WI38 (cell line): ENCODE measurements around the gene MLLT10.
"Not testable (repeated sequence)": the region's sequence is repeated elsewhere in the genome, so short reads cannot be mapped to it uniquely, and the experiment has no call there.

Source experiments
- H3K4me3 ChIP-seq: 2 replicates; pipeline ENCODE4 v1.5.1; 2011; ENCODE audit warnings: low read depth, mild to moderate bottlenecking, control low read depth, low read length
- TF ChIP-seq, protein P1 (sequence below): IDR thresholded peaks from 2 replicates; pipeline ENCODE4 v1.5.1; 2012; ENCODE audit warnings: low read depth, mild to moderate bottlenecking, control low read depth, low read length

MLLT10 gene

GRCh38 chr10:21628023-21628422, 94.0 kb downstream of the MLLT10 start:
- TF ChIP-seq, protein P1, sequence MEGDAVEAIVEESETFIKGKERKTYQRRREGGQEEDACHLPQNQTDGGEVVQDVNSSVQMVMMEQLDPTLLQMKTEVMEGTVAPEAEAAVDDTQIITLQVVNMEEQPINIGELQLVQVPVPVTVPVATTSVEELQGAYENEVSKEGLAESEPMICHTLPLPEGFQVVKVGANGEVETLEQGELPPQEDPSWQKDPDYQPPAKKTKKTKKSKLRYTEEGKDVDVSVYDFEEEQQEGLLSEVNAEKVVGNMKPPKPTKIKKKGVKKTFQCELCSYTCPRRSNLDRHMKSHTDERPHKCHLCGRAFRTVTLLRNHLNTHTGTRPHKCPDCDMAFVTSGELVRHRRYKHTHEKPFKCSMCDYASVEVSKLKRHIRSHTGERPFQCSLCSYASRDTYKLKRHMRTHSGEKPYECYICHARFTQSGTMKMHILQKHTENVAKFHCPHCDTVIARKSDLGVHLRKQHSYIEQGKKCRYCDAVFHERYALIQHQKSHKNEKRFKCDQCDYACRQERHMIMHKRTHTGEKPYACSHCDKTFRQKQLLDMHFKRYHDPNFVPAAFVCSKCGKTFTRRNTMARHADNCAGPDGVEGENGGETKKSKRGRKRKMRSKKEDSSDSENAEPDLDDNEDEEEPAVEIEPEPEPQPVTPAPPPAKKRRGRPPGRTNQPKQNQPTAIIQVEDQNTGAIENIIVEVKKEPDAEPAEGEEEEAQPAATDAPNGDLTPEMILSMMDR, result no peak
- H3K4me3 ChIP-seq, result no peak overlapping the region

- not testable (repeated sequence) for H3K4me3 ChIP-seq
These were observed 94.6 kb downstream of the MLLT10 start for GRCh38 chr10:21628645-21629044.

DNA sequence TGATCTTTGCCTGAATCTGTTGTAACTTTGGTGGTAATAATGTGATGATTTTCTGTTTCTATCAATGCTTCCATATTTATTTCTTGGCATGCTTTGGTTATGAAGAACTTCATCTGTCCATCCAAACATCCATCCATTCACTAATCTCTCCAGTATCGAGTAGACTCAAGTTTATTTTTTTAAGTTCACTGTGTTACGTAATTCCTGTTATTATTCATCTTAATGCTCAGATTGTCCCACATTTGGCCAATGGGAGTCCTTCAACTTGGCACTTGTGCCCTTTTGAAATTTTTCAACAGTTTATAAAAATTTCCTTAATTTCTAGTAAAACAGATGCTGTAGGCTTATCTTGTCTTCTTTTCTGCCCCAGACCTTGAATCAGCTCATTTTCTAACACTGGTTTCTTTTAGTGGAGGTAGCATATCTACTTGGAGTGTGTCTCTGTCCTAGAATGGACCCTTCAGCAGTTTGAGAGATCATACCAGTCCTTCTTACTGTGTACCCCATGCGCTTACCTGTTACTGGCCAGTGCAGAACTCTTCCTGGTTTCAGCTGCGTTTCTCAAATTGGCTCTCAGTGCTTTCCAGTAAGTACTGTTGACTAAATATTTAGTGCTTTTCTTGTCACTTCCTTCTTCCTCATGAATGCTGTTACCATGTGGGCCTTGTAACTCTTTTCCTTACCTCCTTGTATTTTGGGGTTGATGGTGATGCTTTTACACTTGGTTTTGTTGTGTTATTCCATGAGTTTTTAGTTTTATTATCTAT, 100.8 kb downstream of the MLLT10 start:
- H3K4me3 ChIP-seq, result no peak overlapping the region
- TF ChIP-seq, protein P1, result no peak

GRCh38 chr10:21637795-21638194, 103.8 kb downstream of the MLLT10 start:
- H3K4me3 ChIP-seq, result no peak overlapping the region
- TF ChIP-seq, protein P1, result no peak

DNA sequence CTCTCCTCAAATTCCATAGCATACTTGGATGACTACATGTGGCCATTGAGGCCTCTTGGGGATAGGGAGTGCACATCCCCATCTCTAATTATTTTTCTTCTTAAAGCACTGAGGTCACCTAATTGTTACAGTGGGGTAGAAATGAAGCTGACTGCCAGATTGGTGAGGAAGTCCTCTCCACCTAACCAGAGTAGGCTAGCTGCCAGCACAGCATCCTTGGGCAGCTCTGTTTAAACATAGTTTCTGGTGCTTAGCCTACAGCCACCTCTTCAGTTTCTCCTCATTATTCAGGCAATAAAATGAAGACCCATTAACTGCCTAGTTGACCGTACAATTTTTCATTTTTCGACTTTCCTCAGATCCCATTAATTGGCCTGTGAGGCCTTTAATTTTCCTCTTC, 104.6 kb downstream of the MLLT10 start:
- TF ChIP-seq, protein P1, result no peak
- no peak overlapping the region for H3K4me3 ChIP-seq

DNA sequence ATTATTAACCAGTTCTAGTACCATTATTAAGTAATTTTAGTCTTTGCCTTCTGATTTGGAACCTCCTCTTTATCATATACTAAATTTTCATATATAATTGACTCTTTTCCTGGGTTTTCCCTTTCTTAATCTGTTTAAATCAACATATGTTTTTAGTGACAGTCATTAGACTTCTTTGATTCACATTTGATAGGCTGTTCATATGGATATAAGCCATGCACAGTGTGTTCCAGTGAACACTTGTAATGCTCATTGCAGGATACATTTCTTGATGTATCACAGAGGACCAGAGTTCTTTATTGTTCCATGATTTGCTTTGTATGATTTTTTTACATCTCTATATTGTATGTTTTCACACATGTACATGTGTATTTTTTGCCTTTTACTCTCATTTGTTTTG, 114.0 kb downstream of the MLLT10 start:
- TF ChIP-seq, protein P1, result no peak
- H3K4me3 ChIP-seq, result no peak overlapping the region

DNA sequence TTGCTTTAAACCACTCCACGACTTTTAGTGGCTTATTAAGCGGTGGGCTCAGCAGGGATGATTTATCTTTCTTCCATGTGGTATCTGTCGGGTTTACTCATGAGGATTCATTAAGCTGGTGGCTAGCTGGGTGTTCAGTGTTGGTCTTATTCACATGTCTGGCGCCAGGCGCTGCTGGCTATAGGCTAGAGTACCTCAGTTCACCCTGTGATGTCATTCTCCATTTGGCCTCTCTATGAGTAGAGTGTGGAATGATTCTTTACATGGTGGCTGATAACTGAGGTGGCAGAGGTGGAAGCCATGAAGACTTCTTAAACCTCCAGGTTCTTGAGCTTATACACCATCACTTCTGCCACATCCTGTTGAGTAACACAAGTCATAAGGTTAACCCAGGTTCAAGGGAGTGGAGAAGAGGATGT, 115.4 kb downstream of the MLLT10 start:
- TF ChIP-seq, protein P1, result no peak

GRCh38 chr10:21650353-21650752, 116.3 kb downstream of the MLLT10 start:
- H3K4me3 ChIP-seq, result no peak overlapping the region
- TF ChIP-seq, protein P1, result no peak

More for the DNA sequence above, 115.4 kb downstream of the MLLT10 start:
- H3K4me3 ChIP-seq, result no peak overlapping the region
